Body of pancreas (tissue), 4 donors: ENCODE results near the gene ANKS1A.

Experiments
- CTCF ChIP-seq, 7 experiments: fragments of 450-650 bp in 4 of 7; fragments of 200-600 bp in 3 of 7; sonication (generic) in 3 of 7; IDR thresholded peaks; one replicate each; pipeline ENCODE4 v1.5.1; 2016 to 2019; ENCODE audit warnings: antibody characterized with exemption in 7 of 7
- POLR2A ChIP-seq, 3 donors: fragments of 450-650 bp; IDR thresholded peaks; one replicate each; pipeline ENCODE4 v1.6.1; 2016; ENCODE audit warnings: antibody characterized with exemption in 3 of 3, mild to moderate bottlenecking in 2 of 3

GRCh38 chr6:35062676-35063574 lies 173.9 kb downstream of the ANKS1A start:
- TF ChIP-seq CTCF (IDR thresholded peaks at IDR 0.05) (no peak), POLR2A (IDR thresholded peaks at IDR 0.05) (no peak)
